SH-SY5Y (cell line): Measurements from ENCODE around the gene TXNDC16.

Source experiments
- GATA2 ChIP-seq: IDR thresholded peaks from 2 replicates; pipeline ENCODE4 v1.6.1; 2011; ENCODE audit warnings: mild to moderate bottlenecking, low read depth, low read length
- GATA3 ChIP-seq: IDR thresholded peaks from 2 replicates; pipeline ENCODE4 v1.6.1; 2011; ENCODE audit warnings: low read depth, mild to moderate bottlenecking, low read length, moderate library complexity

DNA sequence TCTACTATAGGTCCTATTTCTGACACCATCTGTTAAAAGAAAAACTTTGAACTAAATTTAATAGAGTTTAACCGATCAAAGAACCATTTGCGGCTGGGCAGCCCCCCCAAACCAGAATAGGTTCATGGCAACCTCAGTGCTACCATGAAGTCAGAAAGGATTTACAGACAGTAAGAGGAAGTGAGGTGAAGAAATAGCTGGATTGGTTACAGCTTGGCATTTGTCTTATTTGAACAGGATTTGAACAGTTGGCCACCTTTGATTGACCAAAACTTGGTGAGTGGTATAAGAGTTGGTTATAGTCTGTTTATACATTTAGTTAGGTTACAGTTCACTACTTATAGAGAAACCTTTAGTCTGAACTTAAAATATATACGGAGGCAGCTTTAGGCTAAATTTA is 88.9 kb downstream of the TXNDC16 start:
- no peak for TF ChIP-seq GATA3
- no peak for TF ChIP-seq GATA2
